ENCODE data around the gene MYADML2.

GRCh38 chr17:81890447-81891302 lies 56.4 kb downstream of the MYADML2 start:
- TF ChIP-seq EP300 (IDR thresholded peaks at IDR 0.05; ENCODE audit: borderline replicate concordance) (no peak), YY1 (IDR thresholded peaks at IDR 0.05; ENCODE audit: low read depth) (no peak)
